Colonic mucosa (tissue), 4 donors: ENCODE data around the gene FGF16. TPM values are rescaled to one million over a fixed set of nuclear protein-coding genes. Genes with fewer than 3 reads are reported as not detected.
"Not testable (repeated sequence)": the region's sequence is repeated elsewhere in the genome, so short reads cannot be mapped to it uniquely, and the experiment has no call there.

Experiments
- DNase-seq: peaks from one replicate; pipeline ENCODE4 v3.0.0-alpha.2; 2020
- H3K27ac ChIP-seq: fragments of 200-600 bp; one replicate; pipeline ENCODE4 v1.8.0; 2021
- H3K27me3 ChIP-seq: fragments of 200-600 bp; one replicate; pipeline ENCODE4 v1.8.0; 2021
- H3K36me3 ChIP-seq: fragments of 200-600 bp; one replicate; pipeline ENCODE4 v1.8.0; 2021
- H3K4me1 ChIP-seq: fragments of 200-600 bp; one replicate; pipeline ENCODE4 v1.8.0; 2021; ENCODE audit warnings: mild to moderate bottlenecking
- H3K4me3 ChIP-seq: fragments of 200-600 bp; one replicate; pipeline ENCODE4 v1.8.0; 2021
- H3K9ac ChIP-seq, 2 donors: one replicate each; pipeline ENCODE4 v1.7.0; 2013; ENCODE audit warnings: control low read depth in 2 of 2, low read depth in 2 of 2, low read length in 2 of 2
- H3K9me3 ChIP-seq: fragments of 200-600 bp; one replicate; pipeline ENCODE4 v1.8.0; 2021
- intact Hi-C: fragments of 100-400 bp; cut with DNase I; formaldehyde crosslinking; loops from one replicate; pipeline ENCODE4 v1.14.1; 2022
- total RNA-seq, 2 donors: library from RNA; stranded (reverse); fragmentation: NEBNext Ultra II Directional in 1 of 2; extraction: Animal tissue kit (Norgen Biotek cat#: 25700) in 1 of 2; gene quantifications; one replicate each; pipeline ENCODE4 v1.2.1, GENCODE V29; 2021
- TF ChIP-seq, protein P1 (sequence below): fragments of 200-600 bp; IDR thresholded peaks from one replicate; pipeline ENCODE4 v1.8.0; 2022; ENCODE audit warnings: antibody characterized with exemption, mild to moderate bottlenecking
- donor health status: healthy.
- donor health status: DM: no; HTN: no; CAD: no.
- donor health status: DM: no; HTN: no; CAD: no.

Gene FGF16
- total RNA-seq, 2 donors from 2014 or later, result not detected

DNA sequence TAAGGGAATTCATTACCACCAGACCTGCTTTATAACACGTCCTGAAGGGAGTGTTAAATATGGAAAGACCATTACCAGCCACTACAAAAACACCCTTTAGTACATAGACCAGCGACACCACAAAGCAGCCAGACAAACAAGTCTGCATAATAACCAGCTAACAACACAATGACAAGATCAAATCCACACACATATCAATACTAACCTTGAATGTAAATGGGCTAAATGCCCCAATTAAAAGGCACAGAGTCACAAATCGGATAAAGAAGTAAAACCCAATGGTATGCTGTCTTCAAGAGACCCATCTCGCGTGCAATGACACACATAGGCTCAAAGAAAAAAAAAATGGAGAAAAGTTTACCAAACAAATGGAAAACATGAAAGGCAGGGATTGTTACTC is 36.9 kb downstream of the FGF16 start:
- Histone ChIP-seq H3K9me3 (no peaks in the 10 kb centered on the region), H3K36me3 (no peaks in the 10 kb centered on the region), H3K9ac (no peak overlapping the region), H3K27ac (no peak overlapping the region), H3K4me3 (no peak overlapping the region), H3K27me3 (no peaks in the 10 kb centered on the region), H3K4me1 (no peaks in the 10 kb centered on the region)
- TF ChIP-seq, protein P1, sequence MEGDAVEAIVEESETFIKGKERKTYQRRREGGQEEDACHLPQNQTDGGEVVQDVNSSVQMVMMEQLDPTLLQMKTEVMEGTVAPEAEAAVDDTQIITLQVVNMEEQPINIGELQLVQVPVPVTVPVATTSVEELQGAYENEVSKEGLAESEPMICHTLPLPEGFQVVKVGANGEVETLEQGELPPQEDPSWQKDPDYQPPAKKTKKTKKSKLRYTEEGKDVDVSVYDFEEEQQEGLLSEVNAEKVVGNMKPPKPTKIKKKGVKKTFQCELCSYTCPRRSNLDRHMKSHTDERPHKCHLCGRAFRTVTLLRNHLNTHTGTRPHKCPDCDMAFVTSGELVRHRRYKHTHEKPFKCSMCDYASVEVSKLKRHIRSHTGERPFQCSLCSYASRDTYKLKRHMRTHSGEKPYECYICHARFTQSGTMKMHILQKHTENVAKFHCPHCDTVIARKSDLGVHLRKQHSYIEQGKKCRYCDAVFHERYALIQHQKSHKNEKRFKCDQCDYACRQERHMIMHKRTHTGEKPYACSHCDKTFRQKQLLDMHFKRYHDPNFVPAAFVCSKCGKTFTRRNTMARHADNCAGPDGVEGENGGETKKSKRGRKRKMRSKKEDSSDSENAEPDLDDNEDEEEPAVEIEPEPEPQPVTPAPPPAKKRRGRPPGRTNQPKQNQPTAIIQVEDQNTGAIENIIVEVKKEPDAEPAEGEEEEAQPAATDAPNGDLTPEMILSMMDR, result no peak
- intact Hi-C loops, result no loop called here
- DNase-seq, result no peak

DNA sequence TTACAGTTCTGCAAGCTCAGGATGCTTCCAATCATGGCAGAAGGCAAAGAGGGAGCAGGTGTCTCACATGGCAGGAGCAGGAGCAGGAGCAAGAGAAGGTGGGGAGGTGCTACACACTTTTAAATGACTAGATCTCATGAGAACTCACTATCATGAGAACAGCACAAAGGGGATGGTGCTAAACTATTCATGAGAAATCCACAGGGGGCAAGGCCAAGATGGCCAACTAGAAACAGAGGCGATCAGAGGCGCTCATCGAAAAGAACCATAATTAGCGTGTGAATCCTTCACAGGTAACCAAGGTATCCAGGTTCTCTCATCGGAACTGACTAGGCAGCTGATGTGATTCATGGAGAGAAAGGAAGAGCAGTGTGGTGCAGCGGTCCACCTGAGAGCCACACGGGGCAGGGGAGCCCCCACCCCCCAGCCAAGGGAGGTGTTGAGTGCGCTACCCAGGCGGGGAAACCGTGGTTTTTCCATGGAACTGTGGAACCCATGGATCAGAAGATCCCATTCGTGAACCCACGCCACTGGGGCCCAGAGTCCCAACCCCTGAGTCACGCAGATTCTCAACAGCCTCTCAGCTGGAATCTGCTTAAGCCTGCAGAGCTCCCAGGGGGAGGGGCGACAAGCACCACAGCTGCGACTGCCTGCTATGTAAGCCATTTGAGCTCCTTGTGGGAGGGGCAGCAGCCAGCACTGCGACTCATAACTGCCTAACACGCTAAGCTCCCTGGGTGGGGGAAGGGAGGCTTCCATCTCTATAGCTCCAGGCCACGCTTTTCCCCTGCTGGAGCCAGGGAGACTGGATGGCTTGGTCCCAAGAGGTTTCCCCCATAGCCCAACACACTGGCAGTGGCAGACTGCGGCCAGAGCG is 46.7 kb downstream of the FGF16 start:
- intact Hi-C loops, result no loop called here
- H3K4me1 ChIP-seq, result no peaks in the 10 kb centered on the region
- no peak overlapping the region for H3K4me3 ChIP-seq
- no peaks in the 10 kb centered on the region for H3K9me3 ChIP-seq
- no peaks in the 10 kb centered on the region for H3K27me3 ChIP-seq
- TF ChIP-seq, protein P1, result no peak
- H3K9ac ChIP-seq, result no peak overlapping the region
- no peak overlapping the region for H3K27ac ChIP-seq
- no peak for DNase-seq
- no peaks in the 10 kb centered on the region for H3K36me3 ChIP-seq

DNA sequence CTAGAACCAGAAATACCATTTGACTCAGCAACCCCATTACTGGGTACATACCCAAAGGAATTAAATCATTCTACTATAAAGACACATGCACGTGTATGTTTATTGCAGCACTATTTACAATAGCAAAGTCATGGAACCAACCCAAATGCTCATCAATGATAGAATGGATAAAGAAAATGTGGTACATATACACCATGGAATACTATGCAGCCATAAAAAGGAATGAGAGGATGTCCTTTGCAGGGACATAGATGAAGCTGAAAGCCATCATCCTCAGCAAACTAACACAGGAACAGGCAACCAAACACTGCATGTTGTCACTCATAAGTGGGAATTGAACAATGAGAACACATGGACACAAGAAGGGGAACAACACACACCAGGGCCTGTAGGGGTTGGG is 53.0 kb downstream of the FGF16 start:
- H3K36me3 ChIP-seq, H3K27me3 ChIP-seq, H3K4me3 ChIP-seq, H3K9me3 ChIP-seq, H3K27ac ChIP-seq, DNase-seq, H3K9ac ChIP-seq, H3K4me1 ChIP-seq, intact Hi-C loops: not testable (repeated sequence)

DNA sequence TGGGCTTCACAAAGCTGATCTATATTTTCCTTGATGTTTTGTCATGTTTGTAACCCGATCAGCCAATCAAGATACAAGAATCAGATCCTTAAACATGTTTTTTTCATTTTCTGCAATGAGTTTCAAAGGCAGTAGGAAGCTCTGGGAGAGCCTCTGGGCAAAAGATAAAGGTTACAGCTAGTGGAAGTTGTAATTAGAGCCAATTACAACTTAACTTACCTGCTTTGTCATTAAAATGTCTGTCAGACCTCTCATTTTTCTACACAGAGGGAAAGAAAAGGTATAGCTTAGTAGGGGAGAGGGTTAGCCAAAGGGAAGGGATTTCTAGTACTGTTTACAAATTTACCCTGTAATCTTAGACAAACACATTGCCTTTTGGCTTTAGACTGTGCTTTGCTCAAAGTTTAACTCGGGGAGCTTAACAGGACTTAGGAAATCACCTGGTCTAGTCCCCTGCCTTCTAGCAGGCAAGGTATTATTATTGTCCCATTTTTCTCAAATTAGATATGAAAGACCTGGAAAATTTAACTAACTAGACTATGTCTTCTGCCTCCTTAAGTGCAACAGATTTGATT is 55.8 kb downstream of the FGF16 start:
- TF ChIP-seq, protein P1, result no peak
- Histone ChIP-seq H3K4me1 (no peaks in the 10 kb centered on the region), H3K27ac (no peak overlapping the region), H3K9me3 (no peaks in the 10 kb centered on the region), H3K4me3 (no peak overlapping the region), H3K36me3 (no peaks in the 10 kb centered on the region), H3K9ac (no peak overlapping the region), H3K27me3 (no peaks in the 10 kb centered on the region)
- intact Hi-C loops, result no loop called here
- DNase-seq, result no peak

DNA sequence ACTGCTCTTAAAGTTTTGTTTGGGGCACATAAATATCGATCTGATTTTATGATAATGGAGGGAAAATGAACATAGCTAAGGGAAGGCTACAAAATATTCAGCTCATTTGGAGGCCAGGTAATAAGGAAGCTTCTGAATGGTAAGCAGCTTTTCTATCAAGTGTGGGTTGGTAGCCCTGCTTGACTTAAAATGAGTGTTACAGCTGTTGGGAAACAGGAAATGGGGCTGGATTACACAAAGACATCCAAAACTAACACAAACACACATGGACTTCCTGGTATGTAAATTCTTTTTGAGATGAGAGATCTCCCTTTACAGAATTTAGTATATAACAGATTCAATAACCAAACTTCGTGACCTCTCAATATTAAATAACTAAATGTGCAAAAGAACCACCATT is 58.0 kb downstream of the FGF16 start:
- no peaks in the 10 kb centered on the region for H3K4me1 ChIP-seq
- H3K9me3 ChIP-seq, result no peaks in the 10 kb centered on the region
- no peak overlapping the region for H3K9ac ChIP-seq
- TF ChIP-seq, protein P1, result no peak
- H3K4me3 ChIP-seq, result no peak overlapping the region
- intact Hi-C loops, result no loop called here
- H3K36me3 ChIP-seq, result no peaks in the 10 kb centered on the region
- H3K27ac ChIP-seq, result no peak overlapping the region
- H3K27me3 ChIP-seq, result no peaks in the 10 kb centered on the region
- no peak for DNase-seq
